NT2/D1 (cell line): ENCODE results near the gene AURKB.

ENCODE experiments used
- DNase-seq: peaks from one replicate; pipeline ENCODE4 v3.0.0-alpha.2; 2011; ENCODE audit warnings: low read depth, low spot score
- H3K27me3 ChIP-seq: 2 replicates; pipeline ENCODE4 v1.6.0; 2011; ENCODE audit warnings: mild to moderate bottlenecking; ENCODE audit not compliant: insufficient read length, insufficient read depth
- H3K36me3 ChIP-seq: 2 replicates; pipeline ENCODE4 v1.6.1; 2011; ENCODE audit warnings: mild to moderate bottlenecking, low read length, mixed read lengths; ENCODE audit not compliant: insufficient read depth, insufficient read length
- H3K4me1 ChIP-seq: 2 replicates; pipeline ENCODE4 v1.5.1; 2011; ENCODE audit not compliant: insufficient read depth, insufficient read length
- H3K4me3 ChIP-seq: 2 replicates; pipeline ENCODE4 v1.5.1; 2011; ENCODE audit warnings: low read depth; ENCODE audit not compliant: insufficient read length
- H3K9ac ChIP-seq: 2 replicates; pipeline ENCODE4 v1.6.0; 2011; ENCODE audit warnings: low read depth; ENCODE audit not compliant: insufficient read length
- H3K9me3 ChIP-seq: 2 replicates; pipeline ENCODE4 v1.5.1; 2011; ENCODE audit warnings: mild to moderate bottlenecking, low read length; ENCODE audit not compliant: insufficient read depth
- SUZ12 ChIP-seq: IDR thresholded peaks from 2 replicates; pipeline ENCODE4 v1.6.1; 2011; ENCODE audit not compliant: insufficient read length, insufficient read depth; ENCODE audit errors: extremely low read depth
- YY1 ChIP-seq: IDR thresholded peaks from 2 replicates; pipeline ENCODE4 v1.6.1; 2011; ENCODE audit not compliant: insufficient read length, insufficient read depth
- ZNF274 ChIP-seq: IDR thresholded peaks from 2 replicates; pipeline ENCODE4 v1.6.1; 2011; ENCODE audit warnings: mild to moderate bottlenecking, low read depth, low read length

The AURKB gene

DNA sequence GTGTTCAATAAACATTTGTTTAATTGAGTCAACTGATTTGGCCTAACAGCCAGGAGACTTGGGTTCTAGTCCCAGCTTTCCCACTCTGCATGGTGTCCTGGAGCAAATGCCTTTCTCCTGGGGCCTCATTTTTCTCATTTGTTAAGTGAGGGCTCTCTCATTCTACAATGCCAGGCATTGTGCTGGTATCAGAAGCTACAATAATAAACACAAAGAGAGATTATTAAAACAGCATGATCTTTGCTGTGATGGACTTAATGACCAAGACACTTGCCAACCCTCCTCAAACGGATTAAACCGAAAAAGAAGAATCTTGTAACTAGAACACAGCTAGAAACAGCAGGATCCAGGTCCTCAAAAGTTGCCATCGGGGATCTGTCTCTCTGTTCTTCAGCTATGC, 42.8 kb downstream of the AURKB start:
- no peak for DNase-seq
- TF ChIP-seq ZNF274 (no peak), YY1 (no peak), SUZ12 (no peak)
- Histone ChIP-seq H3K36me3 (no peaks in the 10 kb centered on the region), H3K27me3 (no peaks in the 10 kb centered on the region), H3K4me1 (peaks cover 7% of the 10 kb centered on the region), H3K9ac (no peak overlapping the region), H3K4me3 (no peak overlapping the region), H3K9me3 (no peaks in the 10 kb centered on the region)

DNA sequence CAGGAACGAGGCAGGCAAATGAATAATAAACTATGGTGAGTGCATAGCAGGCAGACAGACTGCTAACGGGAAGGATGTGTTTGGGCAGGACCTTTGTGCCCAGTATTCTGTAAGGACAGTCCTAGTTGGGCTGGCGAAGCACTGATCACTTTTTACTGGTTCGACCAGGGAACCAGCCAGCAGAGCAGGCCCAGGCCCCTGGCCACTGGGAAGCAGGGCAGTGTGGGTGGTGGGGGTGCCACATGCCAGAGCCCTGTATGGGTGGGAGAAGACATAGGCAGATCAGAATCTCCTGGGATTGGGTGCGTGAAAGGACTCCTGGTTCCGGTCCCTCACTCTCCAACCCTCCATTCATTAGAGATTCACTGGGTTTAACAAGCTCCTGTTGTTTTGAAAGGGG, 43.6 kb downstream of the AURKB start:
- TF ChIP-seq ZNF274: no peak
- Histone ChIP-seq H3K27me3 (no peaks in the 10 kb centered on the region), H3K36me3 (peaks cover 3% of the 10 kb centered on the region), H3K9me3 (no peaks in the 10 kb centered on the region), H3K4me1 (peaks cover 10% of the 10 kb centered on the region), H3K4me3 (no peak overlapping the region), H3K9ac (no peak overlapping the region)
- no peak for DNase-seq

GRCh38 chr17:8164815-8165131, 45.6 kb downstream of the AURKB start:
- peaks cover 18% of the 10 kb centered on the region for H3K36me3 ChIP-seq
- H3K27me3 ChIP-seq: no peaks in the 10 kb centered on the region
- TF ChIP-seq ZNF274: no peak
- no peak for TF ChIP-seq YY1
- TF ChIP-seq SUZ12: no peak
- no peak for DNase-seq
- H3K4me3 ChIP-seq: no peak overlapping the region
- H3K9me3 ChIP-seq: no peaks in the 10 kb centered on the region
- H3K9ac ChIP-seq: peak overlapping the region; percentile 94
- peaks cover 18% of the 10 kb centered on the region for H3K4me1 ChIP-seq

DNA sequence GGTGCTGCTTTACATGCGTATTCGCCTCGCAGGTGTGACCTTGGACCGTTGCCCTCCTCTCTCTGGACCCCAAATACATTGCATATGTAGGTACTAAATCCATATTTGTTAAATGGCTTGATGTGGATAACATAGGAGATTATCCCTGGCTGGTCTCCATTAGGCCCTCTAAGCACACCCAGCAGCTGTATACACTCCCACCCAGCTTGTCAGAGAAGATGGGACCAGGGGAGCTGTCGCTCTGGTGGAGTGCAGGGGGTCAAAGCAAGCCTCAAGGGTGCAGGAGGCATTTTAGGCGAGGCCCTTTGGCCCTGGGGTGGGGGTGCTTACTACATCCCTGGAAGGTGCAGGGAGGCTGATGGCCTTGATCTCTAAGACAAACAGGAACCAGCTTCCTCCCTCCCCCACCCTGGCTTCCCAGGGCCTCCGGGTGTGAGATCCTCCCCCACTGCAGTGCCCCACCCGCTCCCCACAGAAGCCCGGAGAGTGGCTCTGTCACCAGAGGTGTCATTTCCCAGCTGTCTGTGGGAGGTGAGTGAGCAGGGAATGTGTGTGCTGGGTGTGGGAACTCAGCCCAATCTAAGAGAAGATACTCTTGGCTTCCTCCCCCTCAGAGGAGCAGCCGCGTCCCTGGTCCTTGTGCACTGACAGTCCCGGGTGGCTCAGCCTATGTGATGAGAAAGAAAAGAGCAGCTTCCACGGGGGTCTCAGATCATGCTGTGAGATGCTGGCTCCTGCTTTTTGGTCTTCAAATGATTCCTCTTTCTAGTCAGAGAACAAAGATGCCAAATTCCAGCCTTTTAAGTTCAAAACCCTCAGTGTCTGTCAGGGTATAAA, 46.2 kb downstream of the AURKB start:
- no peaks in the 10 kb centered on the region for H3K9me3 ChIP-seq
- peak overlapping the region; percentile 9 for H3K4me3 ChIP-seq
- DNase-seq: no peak
- peak overlapping the region; percentile 94 for H3K9ac ChIP-seq
- no peaks in the 10 kb centered on the region for H3K27me3 ChIP-seq
- peaks cover 23% of the 10 kb centered on the region for H3K36me3 ChIP-seq
- TF ChIP-seq ZNF274: no peak
- no peak for TF ChIP-seq SUZ12
- no peak for TF ChIP-seq YY1
- H3K4me1 ChIP-seq: peaks cover 18% of the 10 kb centered on the region

DNA sequence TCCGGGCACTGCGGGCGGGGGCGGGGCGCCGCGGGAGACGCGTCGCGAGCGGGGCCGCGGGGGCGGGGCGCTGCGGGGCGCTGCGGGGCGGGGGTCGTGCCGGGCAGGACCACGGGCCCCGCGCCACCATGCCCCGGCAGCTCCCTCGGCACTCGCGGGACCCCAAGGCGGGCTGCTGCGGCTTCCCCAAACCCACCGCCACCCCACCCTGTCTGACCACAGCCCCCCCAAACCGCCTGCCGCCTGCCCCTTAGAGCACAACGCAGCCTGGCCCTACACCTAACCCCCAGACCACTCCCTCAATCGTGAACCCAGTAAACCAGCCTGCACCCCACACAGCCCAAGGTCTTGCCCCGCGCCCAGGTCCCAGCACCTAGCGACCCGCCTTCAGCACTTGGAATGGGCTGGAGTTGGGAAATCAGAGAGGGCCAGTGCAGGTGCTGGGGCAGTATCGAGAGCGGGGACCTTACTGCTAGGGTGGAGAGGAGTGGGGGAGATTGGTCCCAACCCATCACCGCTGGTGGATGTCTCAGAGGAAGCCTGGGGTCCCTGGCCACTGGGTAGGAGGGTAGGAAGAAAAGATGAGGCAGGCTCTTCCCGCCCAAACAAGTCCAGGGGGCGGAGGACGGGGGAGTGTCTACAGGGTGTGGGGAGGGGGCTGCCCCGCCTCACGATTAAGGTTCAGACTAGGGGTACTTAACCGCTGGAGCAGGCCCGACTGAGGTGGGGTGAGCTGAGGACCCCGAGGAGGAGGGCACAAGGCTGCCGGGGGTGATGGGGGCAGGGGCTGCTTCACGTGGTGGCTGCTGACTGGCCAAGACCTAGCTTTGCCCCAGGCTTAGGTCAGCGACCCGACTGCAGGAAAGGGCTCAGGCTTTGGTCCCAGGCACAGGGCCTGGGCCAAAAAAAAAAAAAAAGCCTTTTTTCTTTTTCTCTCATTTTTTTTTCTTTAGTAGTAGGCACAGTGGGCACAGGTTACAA, 47.1 kb downstream of the AURKB start:
- Histone ChIP-seq H3K9me3 (no peaks in the 10 kb centered on the region), H3K4me1 (peaks cover 18% of the 10 kb centered on the region), H3K27me3 (no peaks in the 10 kb centered on the region), H3K9ac (peak overlapping the region; percentile 94), H3K36me3 (peaks cover 27% of the 10 kb centered on the region), H3K4me3 (peak overlapping the region; percentile 87)
- no peak for DNase-seq
- TF ChIP-seq SUZ12: no peak

DNA sequence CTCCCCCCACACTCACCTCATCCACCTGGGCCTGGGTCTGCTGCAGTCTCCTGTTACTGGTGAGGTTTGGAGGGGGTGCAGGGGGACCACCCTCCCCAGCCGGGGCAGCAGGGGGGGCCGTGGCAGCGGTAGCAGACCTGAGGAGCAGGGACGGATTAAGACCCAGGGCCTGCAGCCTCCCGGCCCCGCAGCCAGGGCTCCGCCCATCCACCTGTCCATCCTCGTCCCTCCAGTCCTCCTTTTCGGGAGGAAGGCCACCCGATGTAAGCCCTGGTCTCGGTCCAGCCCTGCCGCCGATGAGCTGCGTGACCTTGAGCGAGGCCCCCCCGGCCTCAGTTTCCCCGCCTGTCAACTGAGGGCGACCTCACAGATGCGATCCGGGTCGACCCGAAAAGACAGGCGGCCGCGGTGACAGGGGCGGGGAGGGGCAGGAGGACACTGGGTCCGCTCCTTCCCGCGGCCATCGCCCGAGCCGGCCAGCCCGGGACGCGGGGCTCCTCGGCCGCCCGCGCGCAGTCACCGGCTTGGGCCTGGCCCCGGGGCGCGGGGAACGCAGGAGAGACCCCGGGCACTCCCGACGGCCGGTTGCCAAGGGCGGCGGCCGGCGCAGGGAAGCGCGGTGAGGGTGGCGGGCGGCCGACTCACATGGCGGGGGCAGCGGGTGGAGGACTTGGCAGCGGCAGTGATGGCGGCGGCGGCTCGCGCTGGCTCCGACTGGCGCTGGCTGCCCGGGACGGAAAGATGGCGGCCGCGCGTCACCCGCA, 48.0 kb downstream of the AURKB start, which contains the start of gene VAMP2:
VAMP2 (minus strand) TSS at position 716 of the 764 bp plus-strand sequence; CDS start at position 647, 69 bp downstream.
- H3K9me3 ChIP-seq: no peaks in the 10 kb centered on the region
- H3K4me1 ChIP-seq: peaks cover 18% of the 10 kb centered on the region
- peak within 1 kb of the TSS; percentile 94 for H3K9ac ChIP-seq
- H3K27me3 ChIP-seq: no peaks in the 10 kb centered on the region
- TF ChIP-seq YY1 (peak; percentile 61), SUZ12 (no peak), ZNF274 (no peak)
- H3K4me3 ChIP-seq: peak within 1 kb of the TSS; percentile 87
- H3K36me3 ChIP-seq: peaks cover 27% of the 10 kb centered on the region
- DNase-seq: no peak
